ENCODE measurements around the gene C1orf122. TPM values are rescaled to one million over a fixed set of nuclear protein-coding genes. Genes with fewer than 3 reads are reported as not detected.

Gene C1orf122
- total and polyA plus RNA-seq, 2 of the 13 experiments (the other 11 are each of a cell fraction or from before 2014, with no cell fraction given) = 18.7 to 40.6 TPM

DNA sequence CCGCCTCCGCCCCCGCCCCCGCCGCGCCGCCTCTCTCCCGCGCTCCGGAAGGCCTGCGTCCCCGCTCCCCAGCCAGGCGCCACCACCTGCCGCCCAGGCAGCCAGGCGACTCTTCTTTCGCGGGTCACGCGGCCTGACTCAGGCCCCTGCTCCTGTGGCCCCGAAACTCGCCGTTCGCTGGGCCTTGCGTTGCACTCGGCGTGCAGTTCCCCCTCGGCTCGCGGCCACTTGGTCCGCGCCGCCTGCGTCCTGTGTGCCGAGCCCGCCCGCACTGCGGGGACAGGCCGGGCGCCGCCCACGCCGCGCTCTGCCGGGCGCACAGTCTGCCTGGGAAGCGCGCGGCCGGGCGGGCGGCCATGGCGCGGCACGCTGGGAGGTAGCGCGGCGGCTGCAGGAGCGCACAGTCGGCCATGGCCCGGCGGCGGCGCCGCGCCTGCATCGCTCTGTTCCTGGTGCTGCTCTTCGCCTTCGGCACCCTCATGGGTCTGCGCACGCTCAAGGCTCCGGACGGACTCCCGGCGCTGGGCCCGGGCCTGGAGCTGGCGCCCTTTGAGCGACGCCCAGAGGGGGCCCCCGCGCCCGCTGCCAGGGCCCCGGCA lies 13.7 kb upstream of the C1orf122 start, which contains the start of gene MANEAL (continued):
- TF ChIP-seq, protein P1, sequence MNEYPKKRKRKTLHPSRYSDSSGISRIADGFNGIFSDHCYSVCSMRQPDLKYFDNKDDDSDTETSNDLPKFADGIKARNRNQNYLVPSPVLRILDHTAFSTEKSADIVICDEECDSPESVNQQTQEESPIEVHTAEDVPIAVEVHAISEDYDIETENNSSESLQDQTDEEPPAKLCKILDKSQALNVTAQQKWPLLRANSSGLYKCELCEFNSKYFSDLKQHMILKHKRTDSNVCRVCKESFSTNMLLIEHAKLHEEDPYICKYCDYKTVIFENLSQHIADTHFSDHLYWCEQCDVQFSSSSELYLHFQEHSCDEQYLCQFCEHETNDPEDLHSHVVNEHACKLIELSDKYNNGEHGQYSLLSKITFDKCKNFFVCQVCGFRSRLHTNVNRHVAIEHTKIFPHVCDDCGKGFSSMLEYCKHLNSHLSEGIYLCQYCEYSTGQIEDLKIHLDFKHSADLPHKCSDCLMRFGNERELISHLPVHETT (CRISPR knock-in tag; conservative IDR thresholded peaks at IDR 0.05) = no peak; the same call in 1 of the 2 replicates
- TF ChIP-seq ZNF343 (CRISPR knock-in tag; IDR thresholded peaks at IDR 0.05) (no peak), ELF3 (CRISPR knock-in tag; IDR thresholded peaks at IDR 0.05) (0 out of 2 replicates have a peak, but pooled peaks have one; percentile 6), ZNF510 (CRISPR knock-in tag; IDR thresholded peaks at IDR 0.05; ENCODE audit: low read depth) (no peak), SMAD1 (CRISPR knock-in tag; IDR thresholded peaks at IDR 0.05; ENCODE audit: borderline replicate concordance, low read depth) (no peak), ZNF251 (CRISPR knock-in tag; IDR thresholded peaks at IDR 0.05) (no peak), ZNF33B (CRISPR knock-in tag; IDR thresholded peaks at IDR 0.05) (peak; percentile 73; the same call in 1 of the 2 replicates), HMG20B (CRISPR knock-in tag; conservative IDR thresholded peaks at IDR 0.05) (no peak), DNMT3B (CRISPR knock-in tag; conservative IDR thresholded peaks at IDR 0.05) (no peak), ZFAT (CRISPR knock-in tag; conservative IDR thresholded peaks at IDR 0.05) (no peak), ELF4 (CRISPR knock-in tag; IDR thresholded peaks at IDR 0.05; ENCODE audit: borderline replicate concordance) (no peak), HHEX (CRISPR knock-in tag; IDR thresholded peaks at IDR 0.05) (no peak), NR2C2 (CRISPR knock-in tag; IDR thresholded peaks at IDR 0.05; ENCODE audit: borderline replicate concordance) (no peak), ZEB1 (IDR thresholded peaks at IDR 0.05; ENCODE audit: insufficient replicate concordance, low read depth) (no peak), PHF20 (CRISPR knock-in tag; IDR thresholded peaks at IDR 0.05) (peak; percentile 47; the same call in 1 of the 2 replicates), ZNF850 (CRISPR knock-in tag; conservative IDR thresholded peaks at IDR 0.05) (0 out of 2 replicates have a peak, but pooled peaks have one; percentile 49), FOXM1 (CRISPR knock-in tag; IDR thresholded peaks at IDR 0.05) (no peak)
- TF ChIP-seq, protein P2, sequence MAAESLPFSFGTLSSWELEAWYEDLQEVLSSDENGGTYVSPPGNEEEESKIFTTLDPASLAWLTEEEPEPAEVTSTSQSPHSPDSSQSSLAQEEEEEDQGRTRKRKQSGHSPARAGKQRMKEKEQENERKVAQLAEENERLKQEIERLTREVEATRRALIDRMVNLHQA (CRISPR knock-in tag; IDR thresholded peaks at IDR 0.05) = no peak
- TF ChIP-seq, protein P3, sequence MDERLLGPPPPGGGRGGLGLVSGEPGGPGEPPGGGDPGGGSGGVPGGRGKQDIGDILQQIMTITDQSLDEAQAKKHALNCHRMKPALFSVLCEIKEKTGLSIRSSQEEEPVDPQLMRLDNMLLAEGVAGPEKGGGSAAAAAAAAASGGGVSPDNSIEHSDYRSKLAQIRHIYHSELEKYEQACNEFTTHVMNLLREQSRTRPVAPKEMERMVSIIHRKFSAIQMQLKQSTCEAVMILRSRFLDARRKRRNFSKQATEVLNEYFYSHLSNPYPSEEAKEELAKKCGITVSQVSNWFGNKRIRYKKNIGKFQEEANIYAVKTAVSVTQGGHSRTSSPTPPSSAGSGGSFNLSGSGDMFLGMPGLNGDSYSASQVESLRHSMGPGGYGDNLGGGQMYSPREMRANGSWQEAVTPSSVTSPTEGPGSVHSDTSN (CRISPR knock-in tag; IDR thresholded peaks at IDR 0.05) = no peak
- TF ChIP-seq, protein P4, sequence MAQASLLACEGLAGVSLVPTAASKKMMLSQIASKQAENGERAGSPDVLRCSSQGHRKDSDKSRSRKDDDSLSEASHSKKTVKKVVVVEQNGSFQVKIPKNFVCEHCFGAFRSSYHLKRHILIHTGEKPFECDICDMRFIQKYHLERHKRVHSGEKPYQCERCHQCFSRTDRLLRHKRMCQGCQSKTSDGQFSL (CRISPR knock-in tag; IDR thresholded peaks at IDR 0.05) = 0 out of 2 replicates have a peak, but pooled peaks have one; percentile 48
- TF ChIP-seq, protein P5, sequence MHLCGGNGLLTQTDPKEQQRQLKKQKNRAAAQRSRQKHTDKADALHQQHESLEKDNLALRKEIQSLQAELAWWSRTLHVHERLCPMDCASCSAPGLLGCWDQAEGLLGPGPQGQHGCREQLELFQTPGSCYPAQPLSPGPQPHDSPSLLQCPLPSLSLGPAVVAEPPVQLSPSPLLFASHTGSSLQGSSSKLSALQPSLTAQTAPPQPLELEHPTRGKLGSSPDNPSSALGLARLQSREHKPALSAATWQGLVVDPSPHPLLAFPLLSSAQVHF (CRISPR knock-in tag; IDR thresholded peaks at IDR 0.05) = 0 out of 2 replicates have a peak, but pooled peaks have one; percentile 71
- TF ChIP-seq, protein P6, sequence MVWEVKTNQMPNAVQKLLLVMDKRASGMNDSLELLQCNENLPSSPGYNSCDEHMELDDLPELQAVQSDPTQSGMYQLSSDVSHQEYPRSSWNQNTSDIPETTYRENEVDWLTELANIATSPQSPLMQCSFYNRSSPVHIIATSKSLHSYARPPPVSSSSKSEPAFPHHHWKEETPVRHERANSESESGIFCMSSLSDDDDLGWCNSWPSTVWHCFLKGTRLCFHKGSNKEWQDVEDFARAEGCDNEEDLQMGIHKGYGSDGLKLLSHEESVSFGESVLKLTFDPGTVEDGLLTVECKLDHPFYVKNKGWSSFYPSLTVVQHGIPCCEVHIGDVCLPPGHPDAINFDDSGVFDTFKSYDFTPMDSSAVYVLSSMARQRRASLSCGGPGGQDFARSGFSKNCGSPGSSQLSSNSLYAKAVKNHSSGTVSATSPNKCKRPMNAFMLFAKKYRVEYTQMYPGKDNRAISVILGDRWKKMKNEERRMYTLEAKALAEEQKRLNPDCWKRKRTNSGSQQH (CRISPR knock-in tag; IDR thresholded peaks at IDR 0.05; ENCODE audit: low read depth) = no peak
- TF ChIP-seq, protein P7, sequence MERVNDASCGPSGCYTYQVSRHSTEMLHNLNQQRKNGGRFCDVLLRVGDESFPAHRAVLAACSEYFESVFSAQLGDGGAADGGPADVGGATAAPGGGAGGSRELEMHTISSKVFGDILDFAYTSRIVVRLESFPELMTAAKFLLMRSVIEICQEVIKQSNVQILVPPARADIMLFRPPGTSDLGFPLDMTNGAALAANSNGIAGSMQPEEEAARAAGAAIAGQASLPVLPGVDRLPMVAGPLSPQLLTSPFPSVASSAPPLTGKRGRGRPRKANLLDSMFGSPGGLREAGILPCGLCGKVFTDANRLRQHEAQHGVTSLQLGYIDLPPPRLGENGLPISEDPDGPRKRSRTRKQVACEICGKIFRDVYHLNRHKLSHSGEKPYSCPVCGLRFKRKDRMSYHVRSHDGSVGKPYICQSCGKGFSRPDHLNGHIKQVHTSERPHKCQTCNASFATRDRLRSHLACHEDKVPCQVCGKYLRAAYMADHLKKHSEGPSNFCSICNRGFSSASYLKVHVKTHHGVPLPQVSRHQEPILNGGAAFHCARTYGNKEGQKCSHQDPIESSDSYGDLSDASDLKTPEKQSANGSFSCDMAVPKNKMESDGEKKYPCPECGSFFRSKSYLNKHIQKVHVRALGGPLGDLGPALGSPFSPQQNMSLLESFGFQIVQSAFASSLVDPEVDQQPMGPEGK (CRISPR knock-in tag; IDR thresholded peaks at IDR 0.05) = peak; percentile 71
